Measurements from ENCODE around the gene MOCS1.

GRCh38 chr6:39951716-39952115 is 17.5 kb upstream of the MOCS1 start:
- no peak for TF ChIP-seq CTCF (IDR thresholded peaks at IDR 0.05)
- no peak for TF ChIP-seq POLR2A (IDR thresholded peaks at IDR 0.05)

All from thyroid gland (tissue), 4 donors.